Measurements from ENCODE around the gene VPS26B.
"Not testable (repeated sequence)": the region's sequence is repeated elsewhere in the genome, so short reads cannot be mapped to it uniquely, and the experiment has no call there.

Gene VPS26B

GRCh38 chr11:134223836-134224709 lies at the start of gene VPS26B, which contains the start of gene NCAPD3:
Gene VPS26B, plus strand, starts transcription at chr11:134224671. Its CDS starts 452 bp downstream, at chr11:134225123.
Gene NCAPD3, minus strand, starts transcription at chr11:134223967. Its CDS starts 41 bp downstream, at chr11:134223926.
- peak; percentile 82 for ATAC-seq
- DNase-seq, result peak; percentile 96

GRCh38 chr11:134176284-134176683 lies 48.2 kb upstream of the VPS26B start:
- DNase-seq, result no peak
- ATAC-seq, result no peak

- no peak for DNase-seq
- ATAC-seq, result no peak
These were observed 46.3 kb upstream of the VPS26B start for GRCh38 chr11:134178032-134178674.

GRCh38 chr11:134181707-134182106 lies 42.8 kb upstream of the VPS26B start:
- DNase-seq (no peak), ATAC-seq (no peak)

- not testable (repeated sequence) for DNase-seq
These were observed 36.4 kb upstream of the VPS26B start for GRCh38 chr11:134188092-134188491.

GRCh38 chr11:134196756-134197155 lies 27.7 kb upstream of the VPS26B start:
- no peak for ATAC-seq
- no peak for DNase-seq

More at GRCh38 chr11:134188092-134188491, 36.4 kb upstream of the VPS26B start:
- not testable (repeated sequence) for ATAC-seq

- DNase-seq (no peak), ATAC-seq (no peak)
These were observed 24.9 kb upstream of the VPS26B start for GRCh38 chr11:134199531-134199930.

GRCh38 chr11:134200688-134201087 lies 23.8 kb upstream of the VPS26B start:
- no peak for ATAC-seq

GRCh38 chr11:134202661-134203060 lies 21.8 kb upstream of the VPS26B start:
- ATAC-seq (no peak), DNase-seq (no peak)

More at GRCh38 chr11:134200688-134201087, 23.8 kb upstream of the VPS26B start:
- DNase-seq, result no peak

- ATAC-seq (no peak), DNase-seq (no peak)
These were observed 18.7 kb upstream of the VPS26B start for GRCh38 chr11:134205729-134206128.

- ATAC-seq (no peak), DNase-seq (no peak)
These were observed 18.3 kb upstream of the VPS26B start for GRCh38 chr11:134206185-134206584.

- peak; percentile 32 for ATAC-seq
- DNase-seq, result peak; percentile 70
These were observed 16.8 kb upstream of the VPS26B start for GRCh38 chr11:134207538-134208239.

- DNase-seq (no peak), ATAC-seq (no peak)
These were observed 8.6 kb upstream of the VPS26B start for GRCh38 chr11:134215836-134216235.

- no peak for DNase-seq
- no peak for ATAC-seq
These were observed 7.7 kb upstream of the VPS26B start for GRCh38 chr11:134216816-134217215.

GRCh38 chr11:134223121-134223520 lies 1.4 kb upstream of the VPS26B start:
- ATAC-seq, result no peak
- DNase-seq, result peak; percentile 25

GRCh38 chr11:134224710-134225664 lies 516 bp downstream of the VPS26B start:
- ATAC-seq (peak; percentile 38), DNase-seq (peak; percentile 75)

GRCh38 chr11:134226806-134227325 lies 2.4 kb downstream of the VPS26B start:
- ATAC-seq (no peak), DNase-seq (no peak)

- ATAC-seq (peak; percentile 22), DNase-seq (peak; percentile 43)
These were observed 4.2 kb downstream of the VPS26B start for GRCh38 chr11:134228625-134229024.

- ATAC-seq, result no peak
- DNase-seq, result no peak
These were observed 4.8 kb downstream of the VPS26B start for GRCh38 chr11:134229126-134229790.

GRCh38 chr11:134230339-134230738 lies 5.9 kb downstream of the VPS26B start:
- ATAC-seq (no peak), DNase-seq (no peak)
